NOMO-1 treated with DMSO at 0.1 percent for 48 hours (cell line): ENCODE measurements around the gene PTGIS.

ENCODE experiments used
- DNase-seq: peaks from one replicate; lab custom pipeline; 2025; ENCODE audit not compliant: unreplicated experiment; lab: John Stamatoyannopoulos, UW

Gene PTGIS

GRCh38 chr20:49475292-49476015, 92.5 kb downstream of the PTGIS start:
- no peak for DNase-seq

- DNase-seq: no peak
Measured at GRCh38 chr20:49471397-49471796, 96.5 kb downstream of the PTGIS start.

- DNase-seq: no peak
Measured at GRCh38 chr20:49470922-49471321, 97.0 kb downstream of the PTGIS start.

- no peak for DNase-seq
Measured at GRCh38 chr20:49469060-49469459, 98.9 kb downstream of the PTGIS start.

GRCh38 chr20:49468412-49468811, 99.5 kb downstream of the PTGIS start:
- no peak for DNase-seq

GRCh38 chr20:49466114-49466912, 101.6 kb downstream of the PTGIS start:
- DNase-seq: no peak

- DNase-seq: no peak
Measured at GRCh38 chr20:49464556-49464955, 103.4 kb downstream of the PTGIS start.

- DNase-seq: no peak
Measured at GRCh38 chr20:49462626-49463025, 105.3 kb downstream of the PTGIS start.

GRCh38 chr20:49461894-49462620, 105.9 kb downstream of the PTGIS start:
- no peak for DNase-seq

GRCh38 chr20:49460916-49461315, 107.0 kb downstream of the PTGIS start:
- DNase-seq: no peak

GRCh38 chr20:49460131-49460530, 107.8 kb downstream of the PTGIS start:
- no peak for DNase-seq

GRCh38 chr20:49459684-49460083, 108.3 kb downstream of the PTGIS start:
- DNase-seq: no peak

- no peak for DNase-seq
Measured at GRCh38 chr20:49457444-49457843, 110.5 kb downstream of the PTGIS start.

GRCh38 chr20:49456646-49457045, 111.3 kb downstream of the PTGIS start:
- DNase-seq: no peak

- no peak for DNase-seq
Measured at GRCh38 chr20:49455691-49456090, 112.2 kb downstream of the PTGIS start.
